Measurements from ENCODE around the gene METTL6.

DNA sequence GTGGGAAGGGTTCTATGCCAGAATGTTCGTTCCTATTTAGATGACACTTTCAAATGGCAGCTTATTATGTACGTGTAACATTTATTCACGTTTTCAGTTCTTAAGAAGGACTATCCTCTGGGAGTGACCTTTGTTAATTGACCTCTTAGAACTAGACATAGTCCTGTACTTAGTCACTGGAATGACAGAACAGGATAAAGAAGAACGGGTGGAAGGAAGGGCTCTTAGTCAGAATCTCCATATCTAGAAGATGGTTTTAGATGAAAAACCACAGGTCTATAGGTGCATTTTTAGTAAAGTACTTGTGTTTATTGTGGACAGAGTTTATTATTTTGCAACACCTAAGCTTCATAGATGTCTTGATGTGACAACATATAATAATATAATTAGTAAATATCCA, 6.5 kb downstream of the METTL6 start:
- TF ChIP-seq, protein P1, sequence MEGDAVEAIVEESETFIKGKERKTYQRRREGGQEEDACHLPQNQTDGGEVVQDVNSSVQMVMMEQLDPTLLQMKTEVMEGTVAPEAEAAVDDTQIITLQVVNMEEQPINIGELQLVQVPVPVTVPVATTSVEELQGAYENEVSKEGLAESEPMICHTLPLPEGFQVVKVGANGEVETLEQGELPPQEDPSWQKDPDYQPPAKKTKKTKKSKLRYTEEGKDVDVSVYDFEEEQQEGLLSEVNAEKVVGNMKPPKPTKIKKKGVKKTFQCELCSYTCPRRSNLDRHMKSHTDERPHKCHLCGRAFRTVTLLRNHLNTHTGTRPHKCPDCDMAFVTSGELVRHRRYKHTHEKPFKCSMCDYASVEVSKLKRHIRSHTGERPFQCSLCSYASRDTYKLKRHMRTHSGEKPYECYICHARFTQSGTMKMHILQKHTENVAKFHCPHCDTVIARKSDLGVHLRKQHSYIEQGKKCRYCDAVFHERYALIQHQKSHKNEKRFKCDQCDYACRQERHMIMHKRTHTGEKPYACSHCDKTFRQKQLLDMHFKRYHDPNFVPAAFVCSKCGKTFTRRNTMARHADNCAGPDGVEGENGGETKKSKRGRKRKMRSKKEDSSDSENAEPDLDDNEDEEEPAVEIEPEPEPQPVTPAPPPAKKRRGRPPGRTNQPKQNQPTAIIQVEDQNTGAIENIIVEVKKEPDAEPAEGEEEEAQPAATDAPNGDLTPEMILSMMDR (IDR thresholded peaks at IDR 0.05) = no peak
- no peak for TF ChIP-seq POLR2A (IDR thresholded peaks at IDR 0.05)
